Pulmonary artery endothelial cell (primary cell): ENCODE results near the gene U2SURP. TPM values are rescaled to one million over a fixed set of nuclear protein-coding genes. Genes with fewer than 3 reads are reported as not detected.
"Not testable (repeated sequence)": the region's sequence is repeated elsewhere in the genome, so short reads cannot be mapped to it uniquely, and the experiment has no call there.

Experiments used
- DNase-seq: peaks from one replicate; pipeline ENCODE4 v3.0.0-alpha.2; 2011; ENCODE audit warnings: low read depth, low spot score
- total RNA-seq: library from RNA; depleted of rRNA; stranded (reverse); fragments of >200 nt; gene quantifications from 2 replicates; pipeline ENCODE4 v1.2.3, GENCODE V29; 2014

U2SURP gene
- total RNA-seq, 1 donor from 2014 or later, result 43.7 TPM

GRCh38 chr3:142976621-142977398, 24.6 kb upstream of the U2SURP start:
- peak; percentile 84 for DNase-seq

GRCh38 chr3:142977399-142977728, 24.0 kb upstream of the U2SURP start:
- no peak for DNase-seq

- no peak for DNase-seq
Measured at GRCh38 chr3:142981108-142981507, 20.3 kb upstream of the U2SURP start.

- DNase-seq, result no peak
Measured at GRCh38 chr3:142982038-142982773, 19.2 kb upstream of the U2SURP start.

GRCh38 chr3:142983318-142983717, 18.1 kb upstream of the U2SURP start:
- no peak for DNase-seq

GRCh38 chr3:142984255-142984654, 17.1 kb upstream of the U2SURP start:
- DNase-seq, result no peak

GRCh38 chr3:142987080-142987700, 14.2 kb upstream of the U2SURP start:
- DNase-seq, result no peak

GRCh38 chr3:142987707-142988106, 13.7 kb upstream of the U2SURP start:
- no peak for DNase-seq

GRCh38 chr3:142988221-142988620, 13.1 kb upstream of the U2SURP start:
- not testable (repeated sequence) for DNase-seq

GRCh38 chr3:142988826-142989225, 12.5 kb upstream of the U2SURP start:
- not testable (repeated sequence) for DNase-seq

GRCh38 chr3:142990721-142991120, 10.6 kb upstream of the U2SURP start:
- no peak for DNase-seq

- DNase-seq, result no peak
Measured at GRCh38 chr3:142992323-142992722, 9.0 kb upstream of the U2SURP start.

GRCh38 chr3:142993958-142994442, 7.4 kb upstream of the U2SURP start:
- DNase-seq, result peak; percentile 46

GRCh38 chr3:142997330-142997729, 4.0 kb upstream of the U2SURP start:
- no peak for DNase-seq

GRCh38 chr3:142998439-142998838, 2.9 kb upstream of the U2SURP start:
- no peak for DNase-seq

- DNase-seq, result no peak
Measured at GRCh38 chr3:142999881-143000280, 1.5 kb upstream of the U2SURP start.

GRCh38 chr3:143000528-143000927, 842 bp upstream of the U2SURP start:
- no peak for DNase-seq

GRCh38 chr3:143001034-143001368, 369 bp upstream of the U2SURP start:
- DNase-seq, result peak; percentile 62

- DNase-seq, result no peak
Measured at GRCh38 chr3:143002083-143002712, 828 bp downstream of the U2SURP start.

- no peak for DNase-seq
Measured at GRCh38 chr3:143002727-143003126, 1.4 kb downstream of the U2SURP start.

- no peak for DNase-seq
Measured at GRCh38 chr3:143004823-143005222, 3.5 kb downstream of the U2SURP start.

GRCh38 chr3:143010024-143010423, 8.7 kb downstream of the U2SURP start:
- no peak for DNase-seq
